ENCODE measurements around the gene CDK12. TPM values are rescaled to one million over a fixed set of nuclear protein-coding genes. Genes with fewer than 3 reads are reported as not detected.

CDK12 gene
- total and polyA plus RNA-seq, 2 experiments from 2014 or later = 10.2 to 41.3 TPM

- WGBS (ENCODE audit: low lambda C conversion rate, missing lambda C conversion rate) = 84% methylated on average over 1 of the region's 1 CpG
- Histone ChIP-seq H3K4me1 (ENCODE audit: insufficient read depth) (no peaks in the 10 kb centered on the region), H3K36me3 (replicated peaks; ENCODE audit: insufficient read depth, low read depth) (no peaks in the 10 kb centered on the region), H3K27me3 (no peaks in the 10 kb centered on the region), H3K4me3 (no peak overlapping the region), H2AFZ (no peak overlapping the region), H3K27ac (no peak overlapping the region), H3K4me2 (no peak overlapping the region), H3K79me2 (no peaks in the 10 kb centered on the region), H3K9me2 (replicated peaks; ENCODE audit: insufficient read depth) (no peaks in the 10 kb centered on the region), H3K9me3 (ENCODE audit: low read depth) (no peaks in the 10 kb centered on the region), H4K20me1 (ENCODE audit: insufficient read depth, poor library complexity, severe bottlenecking) (no peaks in the 10 kb centered on the region)
- DNase-seq (ENCODE audit: low spot score) = no peak
- TF ChIP-seq, protein P1, sequence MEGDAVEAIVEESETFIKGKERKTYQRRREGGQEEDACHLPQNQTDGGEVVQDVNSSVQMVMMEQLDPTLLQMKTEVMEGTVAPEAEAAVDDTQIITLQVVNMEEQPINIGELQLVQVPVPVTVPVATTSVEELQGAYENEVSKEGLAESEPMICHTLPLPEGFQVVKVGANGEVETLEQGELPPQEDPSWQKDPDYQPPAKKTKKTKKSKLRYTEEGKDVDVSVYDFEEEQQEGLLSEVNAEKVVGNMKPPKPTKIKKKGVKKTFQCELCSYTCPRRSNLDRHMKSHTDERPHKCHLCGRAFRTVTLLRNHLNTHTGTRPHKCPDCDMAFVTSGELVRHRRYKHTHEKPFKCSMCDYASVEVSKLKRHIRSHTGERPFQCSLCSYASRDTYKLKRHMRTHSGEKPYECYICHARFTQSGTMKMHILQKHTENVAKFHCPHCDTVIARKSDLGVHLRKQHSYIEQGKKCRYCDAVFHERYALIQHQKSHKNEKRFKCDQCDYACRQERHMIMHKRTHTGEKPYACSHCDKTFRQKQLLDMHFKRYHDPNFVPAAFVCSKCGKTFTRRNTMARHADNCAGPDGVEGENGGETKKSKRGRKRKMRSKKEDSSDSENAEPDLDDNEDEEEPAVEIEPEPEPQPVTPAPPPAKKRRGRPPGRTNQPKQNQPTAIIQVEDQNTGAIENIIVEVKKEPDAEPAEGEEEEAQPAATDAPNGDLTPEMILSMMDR (IDR thresholded peaks at IDR 0.05; ENCODE audit: poor library complexity) = no peak
- TF ChIP-seq EZH2 (IDR thresholded peaks at IDR 0.05; ENCODE audit: borderline replicate concordance) = no peak
- no peak for TF ChIP-seq EZH2phosphoT487 (IDR thresholded peaks at IDR 0.05; ENCODE audit: low read depth, severe bottlenecking, unreplicated experiment)
Measured at GRCh38 chr17:39551879-39552278, 90.6 kb downstream of the CDK12 start.

DNA sequence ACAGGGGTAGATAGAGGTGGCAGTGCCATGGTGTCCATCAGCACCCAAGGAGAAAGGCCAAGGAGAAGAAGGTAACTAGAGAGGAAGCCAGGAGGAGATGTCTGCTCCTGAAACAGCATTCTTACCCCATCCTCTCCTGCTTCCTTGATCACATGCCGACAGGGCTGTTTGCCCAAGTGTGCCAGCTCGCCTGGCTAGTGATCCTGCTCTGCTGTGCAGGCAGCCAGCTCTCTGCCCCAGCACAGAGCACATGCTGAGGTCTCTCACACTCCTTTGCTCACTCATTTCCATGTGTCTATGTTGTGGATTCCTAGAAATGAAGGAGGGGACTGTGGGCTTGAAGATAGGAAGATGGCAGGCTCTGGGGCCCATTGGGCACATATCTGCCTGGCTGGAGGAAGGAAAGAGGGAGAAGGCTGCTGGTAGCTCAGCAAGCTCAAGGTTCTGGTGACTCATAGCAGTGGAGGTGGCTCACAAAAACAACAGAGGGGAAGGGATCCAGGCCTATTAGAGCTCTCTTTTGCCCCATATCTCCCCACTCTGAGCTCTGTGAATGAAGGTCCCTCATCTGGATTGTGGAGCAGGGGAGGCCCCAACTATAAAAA, 92.2 kb downstream of the CDK12 start:
- Histone ChIP-seq H3K9me2 (replicated peaks; ENCODE audit: insufficient read depth) (no peaks in the 10 kb centered on the region), H3K27ac (no peak overlapping the region), H3K36me3 (replicated peaks; ENCODE audit: insufficient read depth, low read depth) (no peaks in the 10 kb centered on the region), H3K79me2 (no peaks in the 10 kb centered on the region), H3K4me1 (ENCODE audit: insufficient read depth) (no peaks in the 10 kb centered on the region), H3K9me3 (ENCODE audit: low read depth) (no peaks in the 10 kb centered on the region), H3K4me2 (no peak overlapping the region), H3K4me3 (no peak overlapping the region), H2AFZ (no peak overlapping the region), H4K20me1 (ENCODE audit: insufficient read depth, poor library complexity, severe bottlenecking) (no peaks in the 10 kb centered on the region), H3K27me3 (no peaks in the 10 kb centered on the region)
- TF ChIP-seq EZH2phosphoT487 (IDR thresholded peaks at IDR 0.05; ENCODE audit: low read depth, severe bottlenecking, unreplicated experiment) = no peak
- no peak for TF ChIP-seq EZH2 (IDR thresholded peaks at IDR 0.05; ENCODE audit: borderline replicate concordance)
- TF ChIP-seq, protein P1 (IDR thresholded peaks at IDR 0.05; ENCODE audit: poor library complexity) = no peak
- DNase-seq (ENCODE audit: low spot score) = no peak
- WGBS (ENCODE audit: low lambda C conversion rate, missing lambda C conversion rate) = 96% methylated on average over 2 of the region's 2 CpGs

DNA sequence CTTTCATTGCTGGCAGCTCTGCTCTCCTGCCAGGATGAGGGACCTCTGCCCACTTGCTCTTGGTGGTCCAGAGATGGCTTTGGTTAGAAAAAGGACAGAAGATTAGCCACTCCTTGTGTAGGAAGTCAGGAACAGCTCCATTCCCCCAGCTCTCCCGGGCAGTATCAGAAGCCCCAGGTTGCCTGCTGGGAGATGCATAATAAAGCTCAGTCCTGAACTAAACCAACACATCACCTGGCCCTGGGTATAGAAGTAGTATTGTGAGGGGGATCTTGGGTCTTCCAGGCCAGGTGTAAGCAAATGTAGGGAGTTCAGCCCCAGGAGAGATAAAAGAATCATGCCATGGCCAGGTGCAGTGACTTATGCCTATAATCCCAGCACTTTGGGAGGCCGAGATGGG, 94.1 kb downstream of the CDK12 start:
- Histone ChIP-seq H3K36me3 (replicated peaks; ENCODE audit: insufficient read depth, low read depth) (no peaks in the 10 kb centered on the region), H3K27ac (no peak overlapping the region), H3K9me2 (replicated peaks; ENCODE audit: insufficient read depth) (no peaks in the 10 kb centered on the region), H2AFZ (no peak overlapping the region), H3K4me3 (no peak overlapping the region), H3K27me3 (no peaks in the 10 kb centered on the region), H4K20me1 (ENCODE audit: insufficient read depth, poor library complexity, severe bottlenecking) (no peaks in the 10 kb centered on the region), H3K9me3 (ENCODE audit: low read depth) (no peaks in the 10 kb centered on the region), H3K79me2 (no peaks in the 10 kb centered on the region), H3K4me2 (no peak overlapping the region), H3K4me1 (ENCODE audit: insufficient read depth) (no peaks in the 10 kb centered on the region)
- DNase-seq (ENCODE audit: low spot score) = no peak
- TF ChIP-seq, protein P1 (IDR thresholded peaks at IDR 0.05; ENCODE audit: poor library complexity) = no peak
- no peak for TF ChIP-seq EZH2phosphoT487 (IDR thresholded peaks at IDR 0.05; ENCODE audit: low read depth, severe bottlenecking, unreplicated experiment)
- TF ChIP-seq EZH2 (IDR thresholded peaks at IDR 0.05; ENCODE audit: borderline replicate concordance) = no peak
- 81% methylated on average over 2 of the region's 2 CpGs for WGBS (ENCODE audit: low lambda C conversion rate, missing lambda C conversion rate)

Data from hepatocyte (in vitro differentiated cells).